Measurements from ENCODE around the gene SCN4B. TPM values are rescaled to one million over a fixed set of nuclear protein-coding genes. Genes with fewer than 3 reads are reported as not detected.
A peak's percentile ranks its signal among the peaks of the same experiment; 100 is the strongest.

The SCN4B gene
- total RNA-seq, 1 donor from 2014 or later: under 0.01 TPM

GRCh38 chr11:118152020-118152551 lies 537 bp downstream of the SCN4B start:
- DNase-seq (ENCODE audit: low read depth in 2 of 2): no peak

- no peak for DNase-seq (ENCODE audit: low read depth in 2 of 2)
Observed at GRCh38 chr11:118151431-118151830, 1.2 kb downstream of the SCN4B start.

- no peak for DNase-seq (ENCODE audit: low read depth in 2 of 2)
Observed at GRCh38 chr11:118149493-118149892, 3.1 kb downstream of the SCN4B start.

- no peak for DNase-seq (ENCODE audit: low read depth in 2 of 2)
Observed at GRCh38 chr11:118148856-118149255, 3.8 kb downstream of the SCN4B start.

GRCh38 chr11:118148240-118148639 lies 4.4 kb downstream of the SCN4B start:
- no peak for DNase-seq (ENCODE audit: low read depth in 2 of 2)

GRCh38 chr11:118147502-118147901 lies 5.1 kb downstream of the SCN4B start:
- no peak for DNase-seq (ENCODE audit: low read depth in 2 of 2)

- DNase-seq (ENCODE audit: low read depth in 2 of 2): no peak
Observed at GRCh38 chr11:118146554-118146953, 6.1 kb downstream of the SCN4B start.

GRCh38 chr11:118145285-118146227 lies 7.1 kb downstream of the SCN4B start:
- peak; percentile 37 to 74 for DNase-seq (ENCODE audit: low read depth in 2 of 2)

- DNase-seq (ENCODE audit: low read depth in 2 of 2): no peak
Observed at GRCh38 chr11:118144301-118145268, 8.0 kb downstream of the SCN4B start.

- DNase-seq (ENCODE audit: low read depth in 2 of 2): no peak
Observed at GRCh38 chr11:118143661-118144185, 8.9 kb downstream of the SCN4B start.

GRCh38 chr11:118142809-118143208 lies 9.8 kb downstream of the SCN4B start:
- DNase-seq (ENCODE audit: low read depth in 2 of 2): no peak

- DNase-seq (ENCODE audit: low read depth in 2 of 2): no peak
Observed at GRCh38 chr11:118142081-118142480, 10.5 kb downstream of the SCN4B start.

GRCh38 chr11:118139578-118139977 lies 13.0 kb downstream of the SCN4B start:
- no peak for DNase-seq (ENCODE audit: low read depth in 2 of 2)

- no peak for DNase-seq (ENCODE audit: low read depth in 2 of 2)
Observed at GRCh38 chr11:118138839-118139420, 13.7 kb downstream of the SCN4B start.

GRCh38 chr11:118136801-118137200 lies 15.8 kb downstream of the SCN4B start:
- no peak for DNase-seq (ENCODE audit: low read depth in 2 of 2)

- no peak for DNase-seq (ENCODE audit: low read depth in 2 of 2)
Observed at GRCh38 chr11:118136341-118136740, 16.3 kb downstream of the SCN4B start.

- DNase-seq (ENCODE audit: low read depth in 2 of 2): no peak
Observed at GRCh38 chr11:118135796-118136165, 16.8 kb downstream of the SCN4B start.

GRCh38 chr11:118135051-118135795 lies 17.4 kb downstream of the SCN4B start:
- DNase-seq (ENCODE audit: low read depth in 2 of 2): no peak

- DNase-seq (ENCODE audit: low read depth in 2 of 2): no peak
Observed at GRCh38 chr11:118133816-118134215, 18.8 kb downstream of the SCN4B start.

- DNase-seq (ENCODE audit: low read depth in 2 of 2): no peak
Observed at GRCh38 chr11:118132385-118133151, 20.1 kb downstream of the SCN4B start.

All from dermis microvascular lymphatic vessel endothelial cell (primary cell).